Hippocampal formation (tissue), 2 donors: ENCODE results near the gene HOXC9.

Experiments used
- DNase-seq, 2 donors: peaks; one replicate each; lab custom pipeline; 2025; lab: John Stamatoyannopoulos, UW

HOXC9 gene

GRCh38 chr12:53976172-53976822 is 23.7 kb upstream of the HOXC9 start:
- no peak for DNase-seq

GRCh38 chr12:53976823-53977595 is 23.0 kb upstream of the HOXC9 start:
- DNase-seq = no peak

GRCh38 chr12:53977596-53978445 is 22.1 kb upstream of the HOXC9 start:
- DNase-seq = no peak

GRCh38 chr12:53978477-53979356 is 21.2 kb upstream of the HOXC9 start:
- DNase-seq = no peak

- no peak for DNase-seq
Observed at GRCh38 chr12:53980104-53980801, 19.7 kb upstream of the HOXC9 start.

- no peak for DNase-seq
Observed at GRCh38 chr12:53980802-53981496, 19.0 kb upstream of the HOXC9 start.

GRCh38 chr12:53981634-53982565 is 18.1 kb upstream of the HOXC9 start:
- no peak for DNase-seq

- DNase-seq = no peak
Observed at GRCh38 chr12:53982648-53983567, 17.1 kb upstream of the HOXC9 start.

GRCh38 chr12:53983568-53983949 is 16.4 kb upstream of the HOXC9 start:
- no peak for DNase-seq

- DNase-seq = no peak
Observed at GRCh38 chr12:53983950-53984572, 15.9 kb upstream of the HOXC9 start.

- DNase-seq = peak in 1 of 2 donors; percentile 3
Observed at GRCh38 chr12:53984901-53985691, 14.9 kb upstream of the HOXC9 start, which contains the start of gene HOXC10. HOXC10 (plus strand) TSS chr12:53985146; CDS start chr12:53985260, 114 bp downstream.

- DNase-seq = no peak
Observed at GRCh38 chr12:53985692-53985993, 14.3 kb upstream of the HOXC9 start.

- no peak for DNase-seq
Observed at GRCh38 chr12:53985994-53986685, 13.8 kb upstream of the HOXC9 start.

- DNase-seq = no peak
Observed at GRCh38 chr12:53986686-53987483, 13.1 kb upstream of the HOXC9 start.

GRCh38 chr12:53987787-53988230 is 12.2 kb upstream of the HOXC9 start:
- DNase-seq = no peak
